Measurements from ENCODE around the gene ENTPD6. TPM values are rescaled to one million over a fixed set of nuclear protein-coding genes. Genes with fewer than 3 reads are reported as not detected.

The ENTPD6 gene
- polyA plus RNA-seq, 1 donor from 2014 or later: 26.9 TPM

DNA sequence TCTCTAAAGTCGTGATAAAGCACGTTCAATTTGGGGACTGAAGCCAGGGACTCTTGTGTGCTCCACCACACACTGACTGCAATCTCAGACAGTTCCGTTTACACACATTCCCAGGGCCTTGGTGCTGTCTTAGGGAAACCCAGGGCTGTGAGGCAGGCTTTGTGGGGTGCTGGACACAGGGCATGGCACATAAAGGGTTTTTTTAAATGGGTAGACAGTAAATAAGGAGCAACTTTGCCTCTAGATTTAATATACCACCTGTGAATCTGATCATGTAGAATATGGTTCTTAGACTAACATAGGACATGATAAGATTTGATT lies 2.3 kb downstream of the ENTPD6 start:
- Mint-ChIP-seq H3K27me3 (peaks cover 2% of the 10 kb centered on the region), H3K9me3 (no peaks in the 10 kb centered on the region), H3K27ac (peak overlapping the region; percentile 5 to 75 (median 65)), H3K36me3 (peaks cover 5% of the 10 kb centered on the region), H3K4me1 (peaks cover 26 to 38% (median 33%) of the 10 kb centered on the region in 3 donors), H3K4me3 (peak overlapping the region in 3 of 4 donors; percentile 3 to 72 (median 55))

DNA sequence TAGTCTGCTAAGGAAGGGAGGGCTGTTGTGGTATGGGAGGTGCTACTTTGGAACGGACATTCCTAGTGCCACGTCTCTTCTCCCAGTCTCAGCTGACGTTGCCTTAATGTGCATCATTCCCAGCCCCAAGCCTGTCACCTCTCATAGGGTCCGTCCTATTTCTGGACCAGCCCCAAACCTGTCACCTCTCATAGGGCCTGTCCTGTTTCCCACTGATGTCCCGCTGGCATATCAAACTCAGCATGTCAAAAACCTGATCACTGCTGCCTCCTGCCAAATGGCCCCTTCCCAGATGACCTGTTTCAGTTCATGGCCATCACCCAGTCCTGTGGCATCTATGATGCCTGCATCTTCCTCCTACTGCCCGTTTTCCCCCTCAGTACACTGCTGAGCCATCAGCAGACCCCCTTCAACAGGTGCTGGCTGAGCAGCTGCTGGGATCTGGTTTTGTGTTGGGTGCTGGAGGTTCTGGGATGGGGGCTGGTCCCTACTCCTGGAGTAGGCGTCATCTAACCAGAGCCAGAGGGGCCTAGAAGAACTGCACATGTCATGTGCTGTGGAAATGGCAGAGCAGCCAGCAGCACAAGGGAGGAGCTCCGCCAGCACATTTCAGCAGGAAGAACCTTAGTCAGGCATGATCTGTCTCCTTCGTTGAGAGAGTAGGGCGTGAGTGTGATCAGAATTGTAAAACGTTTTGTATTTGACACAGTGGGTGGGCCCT lies 3.3 kb downstream of the ENTPD6 start:
- H3K36me3 Mint-ChIP-seq: peaks cover 10% of the 10 kb centered on the region
- H3K27me3 Mint-ChIP-seq: peaks cover 2% of the 10 kb centered on the region
- H3K27ac Mint-ChIP-seq: peak overlapping the region in 1 of 3 donors; percentile 65
- peak overlapping the region in 1 of 4 donors; percentile 67 for H3K4me3 Mint-ChIP-seq
- no peaks in the 10 kb centered on the region for H3K9me3 Mint-ChIP-seq
- H3K4me1 Mint-ChIP-seq: peaks cover 27 to 48% (median 39%) of the 10 kb centered on the region in 3 donors

DNA sequence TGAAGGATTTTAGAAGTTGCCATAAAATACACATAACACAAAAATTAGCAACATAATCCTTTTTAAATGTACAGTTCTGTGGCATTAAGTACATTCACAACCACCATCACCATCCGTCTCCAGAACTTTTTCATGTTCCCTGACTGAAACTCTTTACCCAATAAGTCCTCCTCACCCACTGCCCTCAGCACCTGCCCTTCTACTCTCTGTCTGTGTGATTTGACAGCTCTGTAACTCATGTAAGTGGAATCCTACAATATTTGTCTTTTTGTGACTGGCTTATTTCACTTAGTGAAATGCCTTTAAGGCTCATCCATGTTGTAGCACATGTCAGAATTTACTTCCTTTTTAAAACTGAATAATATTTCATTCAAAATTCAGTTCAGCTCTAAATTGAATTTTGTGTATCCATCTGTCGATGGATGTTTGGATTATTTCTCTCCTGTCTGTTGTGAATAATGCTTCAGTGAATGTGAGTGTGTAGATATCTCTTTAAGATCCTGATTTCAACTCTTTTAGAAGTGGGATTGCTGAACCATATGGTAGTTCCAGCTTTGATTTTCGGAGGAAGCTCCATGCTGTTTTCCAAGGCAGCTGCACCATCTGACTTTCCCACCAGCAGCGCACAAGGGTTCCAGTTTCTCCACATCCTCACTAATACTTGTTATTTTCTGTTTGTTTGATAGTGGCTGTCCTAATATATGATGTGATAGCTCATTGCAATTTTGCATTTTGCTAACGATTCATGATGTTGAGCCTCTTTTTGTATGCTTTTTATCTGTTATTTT lies 4.2 kb downstream of the ENTPD6 start:
- H3K27ac Mint-ChIP-seq: peak overlapping the region in 1 of 3 donors; percentile 65
- peaks cover 31 to 54% (median 45%) of the 10 kb centered on the region in 3 donors for H3K4me1 Mint-ChIP-seq
- no peaks in the 10 kb centered on the region for H3K9me3 Mint-ChIP-seq
- peaks cover 2% of the 10 kb centered on the region for H3K27me3 Mint-ChIP-seq
- peak overlapping the region in 1 of 4 donors; percentile 67 for H3K4me3 Mint-ChIP-seq
- peaks cover 10% of the 10 kb centered on the region for H3K36me3 Mint-ChIP-seq

DNA sequence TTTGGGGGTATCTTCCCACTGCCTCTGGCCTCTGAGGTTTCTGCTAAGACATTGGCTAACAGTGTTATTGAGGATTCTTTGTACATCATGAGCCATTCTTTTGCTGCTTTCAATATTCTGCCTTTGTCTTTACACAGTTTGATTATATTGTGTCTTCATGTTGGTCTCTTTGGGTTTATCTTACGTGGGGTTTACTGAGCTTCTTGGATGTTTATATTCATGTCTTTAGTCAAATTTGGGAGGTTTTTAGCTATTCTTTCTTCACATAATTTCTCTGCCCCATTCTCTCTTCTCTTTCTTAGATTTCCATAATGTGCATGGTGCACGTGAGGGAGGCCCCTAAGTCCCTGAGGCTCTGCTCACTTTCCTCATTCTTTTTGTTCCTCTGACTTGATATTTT lies 7.6 kb downstream of the ENTPD6 start:
- peaks cover 22 to 39% (median 28%) of the 10 kb centered on the region in 3 donors for H3K4me1 Mint-ChIP-seq
- H3K27ac Mint-ChIP-seq: no peak overlapping the region

DNA sequence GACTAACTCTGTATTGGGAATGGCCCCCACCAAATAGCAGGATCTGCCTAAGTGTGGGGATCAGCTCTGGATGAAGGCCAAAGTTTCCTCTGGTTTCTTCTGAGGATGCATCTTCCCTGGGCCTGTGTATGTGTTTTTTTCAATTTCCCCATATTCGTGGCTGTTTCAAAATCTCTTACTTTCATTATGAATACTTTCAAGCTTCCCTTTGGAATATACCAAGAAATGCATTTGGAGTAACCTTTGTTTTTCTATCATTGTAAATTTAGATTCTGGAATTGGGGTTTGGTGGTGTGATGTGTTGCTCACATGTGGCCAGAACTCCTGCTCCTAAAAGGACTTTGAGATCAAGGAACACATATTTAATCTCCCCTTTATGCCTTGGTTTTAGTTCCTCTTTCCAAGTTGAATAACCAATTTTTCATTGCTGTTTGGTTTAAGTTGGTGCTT lies 8.4 kb downstream of the ENTPD6 start:
- Mint-ChIP-seq H3K4me3 (peak overlapping the region in 2 of 4 donors; percentile 24 to 73), H3K4me1 (peaks cover 22 to 39% (median 28%) of the 10 kb centered on the region in 3 donors)

More for the DNA sequence above, 7.6 kb downstream of the ENTPD6 start:
- no peaks in the 10 kb centered on the region for H3K27me3 Mint-ChIP-seq
- no peak overlapping the region for H3K4me3 Mint-ChIP-seq
- peaks cover 10% of the 10 kb centered on the region for H3K36me3 Mint-ChIP-seq
- no peaks in the 10 kb centered on the region for H3K9me3 Mint-ChIP-seq

DNA sequence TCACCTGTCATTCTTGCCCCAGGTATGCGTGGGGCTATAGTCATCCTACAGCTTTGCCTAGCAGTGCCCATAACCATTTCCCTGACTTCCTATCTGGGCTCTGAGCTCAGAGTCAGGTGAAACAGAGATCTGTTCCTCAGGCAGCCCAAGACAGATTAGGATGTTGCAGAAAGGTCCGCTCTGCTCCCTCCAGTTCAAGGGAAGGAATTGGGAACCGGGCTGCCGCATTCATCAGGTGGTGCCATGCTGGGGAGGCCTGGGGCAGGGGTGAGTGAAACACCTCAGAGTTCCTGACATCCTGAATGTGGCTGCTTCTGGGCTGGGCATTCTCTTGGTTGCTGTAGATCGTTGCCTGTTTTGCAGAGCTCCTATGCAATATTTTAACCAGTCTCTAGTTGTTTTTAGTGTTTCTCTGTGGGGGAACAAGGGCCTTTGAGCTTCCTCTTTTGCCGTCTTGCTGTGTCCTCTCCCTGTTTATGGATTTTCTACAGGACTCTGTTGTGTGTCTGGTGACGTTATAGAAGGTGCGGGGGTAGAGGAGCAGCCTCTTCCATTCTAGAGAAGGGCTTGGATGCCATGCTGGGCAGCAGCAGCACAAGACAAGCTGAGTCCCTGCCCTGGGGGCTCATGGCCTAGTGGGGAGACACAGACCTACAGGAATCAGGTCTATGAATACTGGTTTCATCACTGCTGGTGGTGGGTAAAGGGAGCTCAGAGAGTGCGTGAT lies 9.2 kb downstream of the ENTPD6 start:
- Mint-ChIP-seq H3K9me3 (no peaks in the 10 kb centered on the region), H3K4me1 (peaks cover 19 to 32% (median 24%) of the 10 kb centered on the region in 3 donors), H3K4me3 (peak overlapping the region in 1 of 4 donors; percentile 15), H3K27me3 (no peaks in the 10 kb centered on the region), H3K36me3 (peaks cover 10% of the 10 kb centered on the region), H3K27ac (no peak overlapping the region)

More for the DNA sequence above, 8.4 kb downstream of the ENTPD6 start:
- Mint-ChIP-seq H3K27me3 (no peaks in the 10 kb centered on the region), H3K27ac (no peak overlapping the region), H3K36me3 (peaks cover 10% of the 10 kb centered on the region), H3K9me3 (no peaks in the 10 kb centered on the region)

DNA sequence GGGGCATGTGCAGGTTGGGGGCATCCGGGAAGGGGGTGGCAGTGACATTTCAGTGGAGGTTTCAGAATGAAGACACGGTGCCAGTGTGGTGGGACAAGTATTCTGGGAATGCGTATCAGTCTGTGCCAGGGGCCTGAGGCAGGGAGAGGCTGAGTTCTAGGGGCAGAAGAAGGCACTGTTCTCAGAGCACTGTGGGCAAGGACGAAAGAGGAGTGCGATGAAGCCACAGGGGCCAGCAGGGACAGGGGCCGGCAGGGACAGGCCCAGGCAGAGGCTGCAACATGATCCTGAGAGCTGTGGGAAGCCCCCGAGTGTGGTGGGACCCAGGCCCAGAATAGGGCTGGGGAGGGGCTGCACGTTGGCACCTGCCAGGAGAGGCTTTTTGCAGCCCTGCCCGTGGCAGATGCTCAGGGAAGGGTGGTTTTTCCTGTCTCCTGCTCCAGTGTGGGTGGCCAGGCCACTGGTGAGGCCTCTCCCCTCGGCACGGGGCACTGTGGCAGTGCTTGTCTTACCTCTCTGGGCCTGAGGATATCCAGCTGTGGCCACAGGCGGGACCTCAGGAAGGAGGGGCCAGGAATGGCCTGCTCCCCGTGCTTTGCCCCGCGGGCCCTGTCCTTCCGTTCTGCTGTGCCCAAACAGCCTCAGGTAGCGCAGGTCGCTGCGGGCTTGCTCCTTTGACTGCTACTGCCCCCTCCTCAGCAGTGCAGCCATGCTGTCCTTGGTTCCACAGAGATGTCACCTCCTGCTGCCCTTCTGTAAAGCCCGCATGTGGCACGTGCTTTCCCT lies 10.0 kb downstream of the ENTPD6 start:
- Mint-ChIP-seq H3K36me3 (peaks cover 7% of the 10 kb centered on the region), H3K4me3 (no peak overlapping the region), H3K27ac (no peak overlapping the region), H3K4me1 (peaks cover 14 to 31% (median 20%) of the 10 kb centered on the region in 3 donors), H3K9me3 (no peaks in the 10 kb centered on the region), H3K27me3 (no peaks in the 10 kb centered on the region)

DNA sequence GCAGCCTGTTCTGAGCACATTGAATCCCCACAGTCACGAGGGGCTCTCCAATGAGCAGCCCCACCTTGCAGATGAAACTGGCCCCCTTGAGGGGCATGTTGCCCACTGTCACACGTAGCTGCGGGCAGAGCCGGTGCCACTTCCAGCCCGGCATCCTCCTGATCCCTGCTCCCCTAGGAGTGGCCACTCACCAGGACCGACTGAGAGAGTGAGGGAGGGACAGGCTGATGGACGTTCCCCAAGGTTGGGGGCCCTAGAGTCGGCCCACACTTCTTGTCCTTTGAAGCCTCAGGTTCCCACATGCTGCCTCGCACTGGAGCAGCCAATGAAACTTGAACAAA lies 10.5 kb downstream of the ENTPD6 start:
- Mint-ChIP-seq H3K4me1 (peaks cover 11 to 29% (median 17%) of the 10 kb centered on the region in 3 donors), H3K27ac (no peak overlapping the region), H3K4me3 (no peak overlapping the region), H3K27me3 (no peaks in the 10 kb centered on the region), H3K36me3 (peaks cover 7% of the 10 kb centered on the region), H3K9me3 (no peaks in the 10 kb centered on the region)

DNA sequence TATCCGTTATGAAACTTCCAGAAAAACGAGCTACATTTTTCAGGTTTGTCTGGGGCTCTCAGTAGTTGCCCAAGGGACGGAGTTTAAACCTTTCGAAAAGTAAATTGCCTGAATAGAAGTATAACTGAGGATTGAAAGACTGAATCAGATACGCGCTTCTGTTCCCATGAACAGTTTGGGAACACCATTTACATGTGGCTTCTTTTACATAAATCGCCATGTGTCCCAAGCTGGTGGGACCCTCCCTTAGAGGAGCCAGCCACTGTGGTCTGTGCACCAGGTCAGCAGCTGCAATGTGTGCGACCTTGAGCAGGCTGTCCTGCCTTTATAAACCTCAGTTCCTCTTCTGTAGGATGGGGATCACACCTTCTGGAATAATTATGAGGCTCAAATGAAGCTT lies 11.0 kb downstream of the ENTPD6 start:
- Mint-ChIP-seq H3K27ac (no peak overlapping the region), H3K9me3 (no peaks in the 10 kb centered on the region), H3K4me1 (peaks cover 10 to 24% (median 17%) of the 10 kb centered on the region in 3 donors), H3K4me3 (no peak overlapping the region), H3K27me3 (no peaks in the 10 kb centered on the region), H3K36me3 (peaks cover 7% of the 10 kb centered on the region)

DNA sequence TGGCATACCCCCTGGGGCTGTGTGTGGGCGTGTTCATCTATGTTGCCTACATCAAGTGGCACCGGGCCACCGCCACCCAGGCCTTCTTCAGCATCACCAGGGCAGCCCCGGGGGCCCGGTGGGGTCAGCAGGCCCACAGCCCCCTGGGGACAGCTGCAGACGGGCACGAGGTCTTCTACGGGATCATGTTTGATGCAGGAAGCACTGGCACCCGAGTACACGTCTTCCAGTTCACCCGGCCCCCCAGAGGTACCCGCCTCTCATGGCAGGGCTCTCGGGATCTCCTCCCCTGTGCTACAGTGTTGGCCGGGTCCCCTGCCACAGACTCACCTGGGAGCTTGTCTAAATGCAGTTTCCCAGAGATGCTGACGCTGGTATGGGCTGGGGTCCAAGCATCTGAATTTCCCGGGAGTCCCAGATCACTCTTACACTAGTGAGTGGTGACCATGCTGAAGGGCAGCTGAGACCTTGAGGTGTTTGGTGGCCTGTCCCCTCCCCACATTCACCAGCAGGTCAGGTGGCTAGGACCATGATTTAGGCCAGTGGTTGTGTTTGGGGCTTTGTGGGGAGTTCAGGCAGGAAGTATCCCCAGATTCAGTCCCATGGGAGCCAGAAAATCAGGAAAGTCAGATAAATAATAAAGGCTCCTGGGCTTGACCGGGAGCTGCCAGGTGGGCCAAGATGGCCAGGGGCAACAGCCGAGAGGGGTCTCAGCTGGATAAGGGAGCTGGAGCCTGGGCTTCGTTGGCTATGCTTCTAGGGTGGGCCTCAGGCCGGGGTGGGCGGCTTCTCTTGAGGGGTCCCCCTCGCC lies 11.8 kb downstream of the ENTPD6 start:
- no peaks in the 10 kb centered on the region for H3K27me3 Mint-ChIP-seq
- peaks cover 9% of the 10 kb centered on the region for H3K36me3 Mint-ChIP-seq
- no peak overlapping the region for H3K4me3 Mint-ChIP-seq
- no peak overlapping the region for H3K27ac Mint-ChIP-seq
- no peaks in the 10 kb centered on the region for H3K9me3 Mint-ChIP-seq
- H3K4me1 Mint-ChIP-seq: peaks cover 7 to 20% (median 17%) of the 10 kb centered on the region in 3 donors

DNA sequence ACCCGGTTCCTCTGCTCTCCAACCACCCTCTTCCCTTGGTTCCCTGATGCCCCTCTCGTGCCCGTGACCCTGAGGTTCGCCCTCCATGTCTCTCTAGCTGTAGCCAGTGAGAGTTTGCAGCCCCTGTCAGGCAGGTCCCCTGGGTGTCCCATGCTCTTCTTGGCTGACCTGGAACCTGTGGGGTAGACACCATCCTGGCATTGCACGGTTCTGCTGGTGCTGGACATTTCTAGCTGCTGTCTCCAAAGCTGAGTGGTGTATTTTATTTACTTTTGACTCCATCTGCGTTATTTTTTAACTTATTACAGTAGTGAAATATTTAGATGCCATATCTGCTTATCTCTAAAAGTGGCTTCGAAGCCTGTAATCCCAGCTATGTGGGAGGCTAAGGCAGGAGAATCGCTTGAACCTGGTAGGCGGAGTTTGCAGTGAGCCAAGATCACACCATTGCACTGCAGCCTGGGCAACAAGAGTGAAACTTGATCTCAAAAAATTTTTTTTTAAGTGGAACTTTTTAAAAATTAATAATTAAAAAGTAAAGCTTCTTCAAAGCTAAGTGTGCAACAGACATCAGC lies 12.5 kb downstream of the ENTPD6 start:
- Mint-ChIP-seq H3K36me3 (peaks cover 7% of the 10 kb centered on the region), H3K4me3 (no peak overlapping the region), H3K9me3 (no peaks in the 10 kb centered on the region), H3K27ac (no peak overlapping the region), H3K4me1 (peaks cover 7 to 16% (median 13%) of the 10 kb centered on the region in 3 donors), H3K27me3 (no peaks in the 10 kb centered on the region)

DNA sequence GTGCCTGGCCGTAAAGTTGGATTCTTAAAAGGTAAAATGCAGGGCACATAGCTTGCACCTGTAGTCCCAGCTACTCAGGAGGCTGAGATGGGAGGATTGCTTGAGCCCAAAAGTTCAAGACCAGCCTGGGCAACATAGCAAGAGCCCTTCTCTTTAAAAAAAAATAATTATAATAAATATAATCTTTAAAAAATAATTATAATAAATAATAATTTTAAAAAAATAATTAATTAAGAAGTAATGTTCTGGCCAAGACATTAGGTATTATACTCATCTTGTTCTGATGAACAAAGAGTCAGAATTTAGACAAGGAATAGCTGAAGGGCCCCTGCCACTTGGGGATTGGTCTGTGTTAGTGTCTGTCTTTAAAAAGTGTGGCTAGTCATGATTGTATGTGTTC lies 13.9 kb downstream of the ENTPD6 start:
- Mint-ChIP-seq H3K27ac (no peak overlapping the region), H3K9me3 (no peaks in the 10 kb centered on the region), H3K27me3 (no peaks in the 10 kb centered on the region), H3K4me3 (no peak overlapping the region), H3K36me3 (peaks cover 3% of the 10 kb centered on the region), H3K4me1 (peaks cover 0 to 4% (median 2%) of the 10 kb centered on the region in 3 donors)

DNA sequence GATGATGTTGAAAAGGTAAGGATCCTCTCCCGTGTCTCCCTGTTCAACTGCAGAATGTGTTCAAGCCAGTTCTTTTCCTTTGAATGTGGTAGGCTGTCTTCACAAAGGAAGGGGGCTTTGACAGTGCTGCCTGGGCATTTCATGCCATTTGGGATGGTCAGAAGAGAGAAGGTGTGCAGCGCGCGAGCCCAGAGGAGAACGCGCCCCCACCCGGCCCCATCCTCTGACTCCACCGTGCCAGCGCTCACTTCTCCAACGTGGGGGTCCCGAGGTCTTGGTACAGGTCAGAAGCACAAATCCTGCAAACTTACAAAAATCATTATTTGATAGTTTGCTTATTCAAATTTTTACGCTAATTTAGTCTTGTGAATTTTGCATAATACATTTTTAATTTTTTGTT lies 14.4 kb downstream of the ENTPD6 start:
- H3K9me3 Mint-ChIP-seq: no peaks in the 10 kb centered on the region

More for the DNA sequence above, 14.4 kb downstream of the ENTPD6 start:
- Mint-ChIP-seq H3K36me3 (peaks cover 3% of the 10 kb centered on the region), H3K27ac (no peak overlapping the region), H3K27me3 (no peaks in the 10 kb centered on the region), H3K4me3 (no peak overlapping the region), H3K4me1 (peaks cover 0 to 2% (median 0%) of the 10 kb centered on the region in 3 donors)
